HEK293 (cell line): ENCODE measurements around the gene FAM120B.
A peak's percentile ranks its signal among the peaks of the same experiment; 100 is the strongest.

ENCODE experiments used
- CTCF ChIA-PET: fragments of 350-600 bp; formaldehyde crosslinking; extraction: SDS; loops from one replicate; lab custom pipeline; 2021; ENCODE audit warnings: antibody characterized with exemption; lab: Yijun Ruan, JAX
- POLR2A ChIA-PET: fragments of 300-600 bp; formaldehyde crosslinking; extraction: SDS; loops from one replicate; lab custom pipeline; 2020; ENCODE audit warnings: antibody characterized with exemption, inconsistent platforms; lab: Yijun Ruan, JAX
- H3K27ac ChIP-seq: fragments of 200-500 bp; sonication (Bioruptor generic); 2 replicates; pipeline ENCODE4 v1.5.1; 2014; ENCODE audit warnings: low read depth, low read length, control low read depth, inconsistent platforms; ENCODE audit errors: extremely low read depth
- H3K36me3 ChIP-seq, 2 experiments: fragments of 200-500 bp in 1 of 2; sonication (Bioruptor generic) in 1 of 2; 1 replicate in 1 of 2; 2 replicates in 1 of 2; pipeline ENCODE4 v1.5.1; 2014 to 2017; ENCODE audit warnings: inconsistent platforms in 2 of 2, low read length in 2 of 2; ENCODE audit not compliant: control insufficient read depth in 2 of 2, insufficient read depth in 1 of 2
- H3K4me1 ChIP-seq: fragments of 200-500 bp; sonication (Bioruptor generic); 2 replicates; pipeline ENCODE4 v1.5.1; 2014; ENCODE audit warnings: mild to moderate bottlenecking, low read length, inconsistent platforms; ENCODE audit not compliant: control insufficient read depth, insufficient read depth
- H3K4me3 ChIP-seq: 2 replicates; pipeline ENCODE4 v1.5.1; 2011; ENCODE audit warnings: low read depth, mild to moderate bottlenecking, control low read depth, low read length, moderate library complexity
- H3K9me3 ChIP-seq: fragments of 200-500 bp; sonication (Bioruptor generic); 2 replicates; pipeline ENCODE4 v1.5.1; 2014; ENCODE audit warnings: low read depth, low read length, inconsistent platforms; ENCODE audit not compliant: control insufficient read depth, insufficient read depth
- EGR2 ChIP-seq: fragments of 450-650 bp; formaldehyde crosslinking; IDR thresholded peaks from 2 replicates; pipeline ENCODE4 v1.5.1; 2016; ENCODE audit warnings: low read depth, missing biosample characterization, missing genetic modification characterization
- IKZF3 ChIP-seq: fragments of 450-650 bp; IDR thresholded peaks from 2 replicates; pipeline ENCODE4 v1.5.0; 2018; ENCODE audit warnings: missing biosample characterization, mild to moderate bottlenecking, missing genetic modification characterization, moderate library complexity
- REST ChIP-seq: fragments of 450-650 bp; formaldehyde crosslinking; IDR thresholded peaks from 2 replicates; pipeline ENCODE4 v1.5.1; 2016; ENCODE audit warnings: missing biosample characterization, missing genetic modification characterization
- ZBTB1 ChIP-seq: fragments of 450-650 bp; formaldehyde crosslinking; IDR thresholded peaks from 2 replicates; pipeline ENCODE4 v1.5.1; 2016; ENCODE audit warnings: missing biosample characterization, missing genetic modification characterization
- ZFHX2 ChIP-seq: fragments of 450-650 bp; formaldehyde crosslinking; conservative IDR thresholded peaks from 2 replicates; pipeline ENCODE4 v1.5.1; 2016; ENCODE audit warnings: missing biosample characterization, missing genetic modification characterization
- ZFP41 ChIP-seq: fragments of 450-650 bp; formaldehyde crosslinking; IDR thresholded peaks from 2 replicates; pipeline ENCODE4 v1.5.1; 2016; ENCODE audit warnings: missing biosample characterization, missing genetic modification characterization, borderline replicate concordance
- ZIC2 ChIP-seq: fragments of 450-650 bp; formaldehyde crosslinking; IDR thresholded peaks from 2 replicates; pipeline ENCODE4 v1.5.1; 2016; ENCODE audit warnings: missing biosample characterization, missing genetic modification characterization
- ZNF155 ChIP-seq: fragments of 450-650 bp; formaldehyde crosslinking; IDR thresholded peaks from 2 replicates; pipeline ENCODE4 v1.5.1; 2016; ENCODE audit warnings: missing biosample characterization, missing genetic modification characterization
- ZNF157 ChIP-seq: fragments of 450-650 bp; formaldehyde crosslinking; IDR thresholded peaks from 2 replicates; pipeline ENCODE4 v1.5.1; 2016; ENCODE audit warnings: missing biosample characterization, missing genetic modification characterization
- ZNF214 ChIP-seq: fragments of 450-650 bp; formaldehyde crosslinking; IDR thresholded peaks from 2 replicates; pipeline ENCODE4 v1.5.1; 2017; ENCODE audit warnings: missing biosample characterization, mild to moderate bottlenecking, missing genetic modification characterization, borderline replicate concordance
- ZNF423 ChIP-seq: fragments of 450-650 bp; formaldehyde crosslinking; IDR thresholded peaks from 2 replicates; pipeline ENCODE4 v1.5.1; 2016; ENCODE audit warnings: missing biosample characterization, missing genetic modification characterization
- ZNF596 ChIP-seq: fragments of 450-650 bp; IDR thresholded peaks from 2 replicates; pipeline ENCODE4 v1.5.0; 2018; ENCODE audit warnings: missing biosample characterization, mild to moderate bottlenecking, missing genetic modification characterization, moderate library complexity
- ZNF664 ChIP-seq: fragments of 450-650 bp; formaldehyde crosslinking; IDR thresholded peaks from 2 replicates; pipeline ENCODE4 v1.5.1; 2016; ENCODE audit warnings: missing biosample characterization, missing genetic modification characterization
- ZNF677 ChIP-seq: fragments of 450-650 bp; IDR thresholded peaks from 2 replicates; pipeline ENCODE4 v1.5.0; 2018; ENCODE audit warnings: missing biosample characterization, mild to moderate bottlenecking, missing genetic modification characterization, moderate library complexity
- ZNF704 ChIP-seq: fragments of 450-650 bp; formaldehyde crosslinking; IDR thresholded peaks from 2 replicates; pipeline ENCODE4 v1.5.1; 2016; ENCODE audit warnings: missing biosample characterization, missing genetic modification characterization
- ZNF707 ChIP-seq: fragments of 450-650 bp; formaldehyde crosslinking; IDR thresholded peaks from 2 replicates; pipeline ENCODE4 v1.5.1; 2016; ENCODE audit warnings: missing biosample characterization, missing genetic modification characterization
- ZSCAN18 ChIP-seq: fragments of 450-650 bp; formaldehyde crosslinking; IDR thresholded peaks from 2 replicates; pipeline ENCODE4 v1.5.1; 2016; ENCODE audit warnings: missing biosample characterization, missing genetic modification characterization

The FAM120B gene

GRCh38 chr6:170285482-170285881 is 21.1 kb upstream of the FAM120B start:
- H3K9me3 ChIP-seq: no peaks in the 10 kb centered on the region
- H3K4me3 ChIP-seq: no peak overlapping the region
- peaks cover 0 to 75% of the 10 kb centered on the region in 2 experiments; a peak in 2 of 3 replicates for H3K36me3 ChIP-seq
- no peaks in the 10 kb centered on the region for H3K4me1 ChIP-seq
- no peak for TF ChIP-seq ZNF664 (tag by site-specific recombination)
- no peak for TF ChIP-seq ZNF704 (tag by site-specific recombination)
- TF ChIP-seq ZFP41 (tag by site-specific recombination): no peak
- no peak for TF ChIP-seq ZBTB1 (tag by site-specific recombination)
- H3K27ac ChIP-seq: no peak overlapping the region
- ChIA-PET POLR2A (no interaction called here), CTCF (no interaction called here)

GRCh38 chr6:170286246-170286933 is 20.2 kb upstream of the FAM120B start:
- CTCF ChIA-PET: interaction anchor here (1.3 to 1.4 kb wide), 2 partner anchors 243 to 1330 kb away, joined by 3 to 4 read pairs; no protein-coding TSS in a partner anchor

GRCh38 chr6:170286934-170287265 is 19.7 kb upstream of the FAM120B start:
- ChIA-PET CTCF (interaction anchor here (1.3 to 1.4 kb wide), 2 partner anchors 242 to 1330 kb away, joined by 3 to 4 read pairs; no protein-coding TSS in a partner anchor), POLR2A (interaction anchor here (1.0 kb wide), 1 partner anchor 10 kb away, joined by 3 read pairs; no protein-coding TSS in a partner anchor)
- no peaks in the 10 kb centered on the region for H3K4me1 ChIP-seq

More at GRCh38 chr6:170286246-170286933, 20.2 kb upstream of the FAM120B start:
- no peaks in the 10 kb centered on the region for H3K4me1 ChIP-seq
- no peak overlapping the region for H3K27ac ChIP-seq
- H3K4me3 ChIP-seq: no peak overlapping the region
- TF ChIP-seq ZIC2 (0 out of 2 replicates have a peak, but pooled peaks have one; percentile 44), ZNF214 (no peak), EGR2 (peak; percentile 73), ZNF423 (tag by site-specific recombination) (peak; percentile 14; the same call in 1 of the 2 replicates), ZFHX2 (tag by site-specific recombination) (peak; percentile 78), ZNF157 (tag by site-specific recombination) (no peak)
- TF ChIP-seq, all 188 proteins: peak for 4
- Histone ChIP-seq H3K9me3 (no peaks in the 10 kb centered on the region), H3K36me3 (peaks cover 0 to 74% of the 10 kb centered on the region in 2 experiments; a peak in 2 of 3 replicates)
- POLR2A ChIA-PET: interaction anchor here (1.0 kb wide), 1 partner anchor 9 kb away, joined by 3 read pairs; no protein-coding TSS in a partner anchor

GRCh38 chr6:170287371-170287876 is 19.1 kb upstream of the FAM120B start:
- Histone ChIP-seq H3K27ac (no peak overlapping the region), H3K9me3 (no peaks in the 10 kb centered on the region), H3K4me1 (no peaks in the 10 kb centered on the region), H3K36me3 (peaks cover 0 to 65% of the 10 kb centered on the region in 2 experiments; a peak in 2 of 3 replicates), H3K4me3 (no peak overlapping the region)
- ChIA-PET POLR2A (interaction anchor here (1.0 kb wide), 1 partner anchor 10 kb away, joined by 3 read pairs; no protein-coding TSS in a partner anchor), CTCF (interaction anchor here (1.3 to 1.4 kb wide), 2 partner anchors 242 to 1331 kb away, joined by 3 to 4 read pairs; no protein-coding TSS in a partner anchor)
- TF ChIP-seq REST (tag by site-specific recombination) (no peak), ZSCAN18 (no peak), ZNF155 (tag by site-specific recombination) (no peak), IKZF3 (tag by site-specific recombination) (no peak), ZNF596 (no peak), ZNF707 (tag by site-specific recombination) (no peak)

More at GRCh38 chr6:170286934-170287265, 19.7 kb upstream of the FAM120B start:
- Histone ChIP-seq H3K27ac (no peak overlapping the region), H3K4me3 (no peak overlapping the region), H3K36me3 (peaks cover 0 to 69% of the 10 kb centered on the region in 2 experiments; a peak in 2 of 3 replicates), H3K9me3 (no peaks in the 10 kb centered on the region)
- TF ChIP-seq ZNF677 (tag by site-specific recombination) (no peak), ZFHX2 (tag by site-specific recombination) (0 out of 2 replicates have a peak, but pooled peaks have one; percentile 1)
